ENCODE measurements around the gene ELMO1.

DNA sequence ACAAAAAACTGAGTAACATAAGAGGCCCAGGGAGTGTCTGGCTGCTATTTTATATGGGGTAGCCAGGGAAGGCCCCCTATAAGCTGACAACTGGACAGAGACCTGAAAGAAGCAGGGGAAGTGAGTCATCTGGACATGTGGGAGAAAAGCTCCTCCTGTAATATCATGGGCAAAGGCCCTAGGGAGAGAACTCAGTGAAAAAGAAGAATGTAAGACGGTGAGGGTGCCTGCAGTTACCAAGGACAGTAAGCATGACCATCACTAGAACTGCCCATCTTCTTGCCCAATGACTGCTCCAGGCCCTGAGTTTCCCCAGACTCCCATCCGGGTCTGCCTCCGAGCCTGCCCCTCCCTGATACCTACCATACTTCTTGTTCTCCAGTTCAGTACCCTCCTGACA, 2.3 kb downstream of the ELMO1 start:
- TF ChIP-seq, protein P1, sequence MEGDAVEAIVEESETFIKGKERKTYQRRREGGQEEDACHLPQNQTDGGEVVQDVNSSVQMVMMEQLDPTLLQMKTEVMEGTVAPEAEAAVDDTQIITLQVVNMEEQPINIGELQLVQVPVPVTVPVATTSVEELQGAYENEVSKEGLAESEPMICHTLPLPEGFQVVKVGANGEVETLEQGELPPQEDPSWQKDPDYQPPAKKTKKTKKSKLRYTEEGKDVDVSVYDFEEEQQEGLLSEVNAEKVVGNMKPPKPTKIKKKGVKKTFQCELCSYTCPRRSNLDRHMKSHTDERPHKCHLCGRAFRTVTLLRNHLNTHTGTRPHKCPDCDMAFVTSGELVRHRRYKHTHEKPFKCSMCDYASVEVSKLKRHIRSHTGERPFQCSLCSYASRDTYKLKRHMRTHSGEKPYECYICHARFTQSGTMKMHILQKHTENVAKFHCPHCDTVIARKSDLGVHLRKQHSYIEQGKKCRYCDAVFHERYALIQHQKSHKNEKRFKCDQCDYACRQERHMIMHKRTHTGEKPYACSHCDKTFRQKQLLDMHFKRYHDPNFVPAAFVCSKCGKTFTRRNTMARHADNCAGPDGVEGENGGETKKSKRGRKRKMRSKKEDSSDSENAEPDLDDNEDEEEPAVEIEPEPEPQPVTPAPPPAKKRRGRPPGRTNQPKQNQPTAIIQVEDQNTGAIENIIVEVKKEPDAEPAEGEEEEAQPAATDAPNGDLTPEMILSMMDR (IDR thresholded peaks at IDR 0.05), result no peak
- TF ChIP-seq ZFX (IDR thresholded peaks at IDR 0.05; ENCODE audit: borderline replicate concordance), result no peak

Data from 22Rv1 (cell line).